GM12878 (cell line): ENCODE results near the gene SPOCD1. TPM values are rescaled to one million over a fixed set of nuclear protein-coding genes. Genes with fewer than 3 reads are reported as not detected.
A peak's percentile ranks its signal among the peaks of the same experiment; 100 is the strongest.

Experiments used
- ATAC-seq: fragments of 200-7000 bp; cut with Tn5 transposase; 3 replicates; pipeline ENCODE4 v1.9.1; 2020; ENCODE audit warnings: mild to moderate bottlenecking, moderate library complexity
- BruUV-seq: library from RNA; stranded (reverse); fragments of 400-500 nt; replicated peaks from 2 replicates; lab custom pipeline; 2021; lab: Mats Ljungman, UMichigan
- CTCF ChIA-PET: fragments of 300-600 bp; sonication (Branson Sonifier 250); formaldehyde crosslinking; extraction: SDS; loops from one replicate; lab custom pipeline; 2021; ENCODE audit warnings: inconsistent platforms; lab: Yijun Ruan, JAX
- POLR2A ChIA-PET: fragments of 350-600 bp; formaldehyde crosslinking; extraction: SDS; loops from one replicate; lab custom pipeline; 2021; ENCODE audit warnings: inconsistent platforms; lab: Charles Lee
- RAD21 ChIA-PET: fragments of 300-600 bp; sonication (Branson Sonifier 250); formaldehyde crosslinking; loops from one replicate; lab custom pipeline; 2023; ENCODE audit warnings: antibody characterized with exemption; ENCODE audit not compliant: unreplicated experiment; lab: Charles Lee
- SMC1A ChIA-PET: fragments of 300-600 bp; sonication (Branson Sonifier 250); formaldehyde crosslinking; loops from one replicate; lab custom pipeline; 2023; ENCODE audit not compliant: unreplicated experiment, uncharacterized antibody; lab: Charles Lee
- DNase-seq: peaks from one replicate; pipeline ENCODE4 v3.0.0-alpha.2; 2011; ENCODE audit warnings: low read depth, low spot score
- FAIRE-seq: peaks from 3 replicates; lab custom pipeline; 2011; peaks lifted over from hg19 to GRCh38; lab: Jason Lieb, UNC
- H2AFZ ChIP-seq: 2 replicates; pipeline ENCODE4 v1.6.0; 2011; ENCODE audit warnings: low read depth, low read length, control low read depth; ENCODE audit not compliant: control insufficient read depth
- H3K27ac ChIP-seq: 2 replicates; pipeline ENCODE4 v1.5.1; 2011; ENCODE audit warnings: control low read depth; ENCODE audit not compliant: control insufficient read depth, insufficient read depth
- H3K27me3 ChIP-seq, 2 experiments: replicated peaks in 1 of 2; 2 replicates each; pipeline versions ENCODE4 v1.6.0 to v1.6.1; 2011; ENCODE audit warnings: low read length in 1 of 2; ENCODE audit not compliant: control insufficient read depth in 2 of 2, insufficient read depth in 2 of 2
- H3K36me3 ChIP-seq, 2 experiments: 2 replicates each; pipeline ENCODE4 v1.5.1; 2011; ENCODE audit warnings: low read length in 1 of 2; ENCODE audit not compliant: control insufficient read depth in 2 of 2, insufficient read depth in 2 of 2
- H3K4me1 ChIP-seq: 2 replicates; pipeline ENCODE4 v1.6.1; 2011; ENCODE audit warnings: mild to moderate bottlenecking, low read length, moderate library complexity, mixed read lengths; ENCODE audit not compliant: control insufficient read depth, insufficient read depth
- H3K4me2 ChIP-seq: 2 replicates; pipeline ENCODE4 v1.6.0; 2011; ENCODE audit warnings: control low read depth; ENCODE audit not compliant: control insufficient read depth, insufficient read depth
- H3K4me3 ChIP-seq: fragments of 200-600 bp; sonication (generic); 2 replicates; pipeline ENCODE4 v1.5.1; 2016
- H3K79me2 ChIP-seq: 2 replicates; pipeline ENCODE4 v1.6.0; 2011; ENCODE audit warnings: low read length; ENCODE audit not compliant: control insufficient read depth, insufficient read depth
- H3K9ac ChIP-seq: 2 replicates; pipeline ENCODE4 v1.8.0; 2011; ENCODE audit warnings: low read length, control low read depth, mixed read lengths; ENCODE audit not compliant: control insufficient read depth, insufficient read depth
- H3K9me3 ChIP-seq: replicated peaks from 3 replicates; pipeline ENCODE4 v1.5.1; 2011; ENCODE audit warnings: mild to moderate bottlenecking, low read length; ENCODE audit not compliant: control insufficient read depth, insufficient read depth
- H4K20me1 ChIP-seq: 2 replicates; pipeline ENCODE4 v1.6.0; 2011; ENCODE audit not compliant: control insufficient read depth, insufficient read depth
- ATF7 ChIP-seq: fragments of 450-650 bp; IDR thresholded peaks from 2 replicates; pipeline ENCODE4 v1.6.1; 2016; ENCODE audit warnings: low read depth, mild to moderate bottlenecking
- CREB1 ChIP-seq: IDR thresholded peaks from 2 replicates; pipeline ENCODE4 v1.6.1; 2012; ENCODE audit warnings: low read depth, mild to moderate bottlenecking, inconsistent platforms
- CREM ChIP-seq: IDR thresholded peaks from 2 replicates; pipeline ENCODE4 v1.6.1; 2014; ENCODE audit warnings: antibody characterized with exemption, low read depth
- EED ChIP-seq: sonication (generic); IDR thresholded peaks from 2 replicates; pipeline ENCODE4 v1.6.1; 2016; ENCODE audit warnings: antibody characterized with exemption, low read depth
- IKZF2 ChIP-seq, 2 experiments: fragments of 450-650 bp; IDR thresholded peaks; 2 replicates each; pipeline ENCODE4 v1.6.1; 2017; ENCODE audit warnings: mild to moderate bottlenecking in 2 of 2, moderate library complexity in 2 of 2
- NBN ChIP-seq: fragments of 450-650 bp; IDR thresholded peaks from 2 replicates; pipeline ENCODE4 v1.6.1; 2016
- RAD21 ChIP-seq: IDR thresholded peaks from 2 replicates; pipeline ENCODE4 v1.6.1; 2011; ENCODE audit warnings: mild to moderate bottlenecking, low read depth, low read length, moderate library complexity; ENCODE audit not compliant: insufficient read depth
- RELA ChIP-seq: fragments of 450-650 bp; IDR thresholded peaks from 2 replicates; pipeline ENCODE4 v1.8.0; 2014; ENCODE audit warnings: borderline replicate concordance; ENCODE audit not compliant: partially characterized antibody
- SMC3 ChIP-seq: IDR thresholded peaks from 2 replicates; pipeline ENCODE4 v1.6.1; 2011; ENCODE audit warnings: low read length, improper control_type of control experiment, borderline replicate concordance
- SPI1 ChIP-seq: IDR thresholded peaks from 2 replicates; pipeline ENCODE4 v1.6.1; 2011; ENCODE audit warnings: low read depth, mild to moderate bottlenecking, low read length, moderate library complexity, borderline replicate concordance; ENCODE audit not compliant: insufficient read depth
- STAT3 ChIP-seq: IDR thresholded peaks from 2 replicates; pipeline ENCODE4 v1.6.1; 2011; ENCODE audit warnings: low read depth, low read length, improper control_type of control experiment
- YY1 ChIP-seq: IDR thresholded peaks from 2 replicates; pipeline ENCODE4 v1.6.1; 2011; ENCODE audit warnings: low read depth, mild to moderate bottlenecking, low read length
- WGBS: methylation state at CpG from one replicate; pipeline ENCODE4 v1.1.6; 2016; ENCODE audit warnings: low lambda C conversion rate; ENCODE audit not compliant: insufficient replicate concordance, insufficient coverage; ENCODE audit errors: missing lambda C conversion rate; 5-methylcytosine and 5-hydroxymethylcytosine counted together
- in situ Hi-C: fragments of 300-500 bp; cut with MboI; formaldehyde crosslinking; loops from 9 replicates; pipeline ENCODE4 v1.14.3; 2018; ENCODE audit warnings: mixed read lengths
- intact Hi-C: fragments of 100-400 bp; cut with micrococcal nuclease; formaldehyde crosslinking; loops from one replicate; pipeline ENCODE4 v1.14.2; 2022; ENCODE audit not compliant: unreplicated experiment
- polyA plus RNA-seq, 11 experiments: library from polyadenylated mRNA; depleted of rRNA in 4 of 11; unstranded in 6 of 11; stranded (reverse) in 5 of 11; fragments of >200 nt; fragmentation: Nextera tagmentation in 4 of 11; fragmentation: Illumina TruSeq in 1 of 11; extraction: Ambion mirVana in 4 of 11; extraction: Trizol in 1 of 11; gene quantifications; 1 replicate in 1 of 11; 2 replicates in 10 of 11; pipeline versions ENCODE4 v1.2.1 to v1.2.3, GENCODE V29; 2011 to 2016; ENCODE audit warnings: inconsistent platforms in 2 of 11, missing spikeins in 2 of 11, low read depth in 1 of 11
- total RNA-seq, 4 experiments: library from RNA; depleted of rRNA in 3 of 4; stranded (reverse); fragments of >200 nt in 3 of 4; fragmentation: Illumina TruSeq in 1 of 4; extraction: Trizol in 1 of 4; gene quantifications; 2 replicates each; pipeline versions ENCODE4 v1.2.1 to v1.2.3, GENCODE V29; 2013 to 2021
- TF ChIP-seq, protein P1 (sequence below): IDR thresholded peaks from 2 replicates; pipeline ENCODE4 v1.6.1; 2011; ENCODE audit warnings: borderline replicate concordance, low read depth, mild to moderate bottlenecking, moderate library complexity, low read length; ENCODE audit not compliant: insufficient read depth, poor library complexity, severe bottlenecking
- TF ChIP-seq, protein P2 (sequence below), 3 experiments: IDR thresholded peaks in 2 of 3; conservative IDR thresholded peaks in 1 of 3; 2 replicates each; pipeline ENCODE4 v1.5.1; 2011; ENCODE audit warnings: low read depth in 3 of 3, low read length in 3 of 3, mild to moderate bottlenecking in 3 of 3, control low read depth in 2 of 3, moderate library complexity in 2 of 3, inconsistent platforms in 1 of 3, mixed read lengths in 1 of 3; ENCODE audit not compliant: control insufficient read depth in 2 of 3, insufficient read depth in 1 of 3; ENCODE audit errors: extremely low read depth in 1 of 3
- TF ChIP-seq, protein P3 (sequence below): IDR thresholded peaks from 2 replicates; pipeline ENCODE4 v1.6.1; 2012; ENCODE audit warnings: low read length, inconsistent platforms
- TF ChIP-seq, protein P4 (sequence below): fragments of 450-650 bp; IDR thresholded peaks from 2 replicates; pipeline ENCODE4 v1.6.1; 2016; ENCODE audit warnings: mild to moderate bottlenecking

The SPOCD1 gene
- total and polyA plus RNA-seq, 10 of the 15 experiments (the other 5 are each of a cell fraction or from before 2014, with no cell fraction given) = 0.02 to 0.65 (median 0.13) TPM; not detected in 4

DNA sequence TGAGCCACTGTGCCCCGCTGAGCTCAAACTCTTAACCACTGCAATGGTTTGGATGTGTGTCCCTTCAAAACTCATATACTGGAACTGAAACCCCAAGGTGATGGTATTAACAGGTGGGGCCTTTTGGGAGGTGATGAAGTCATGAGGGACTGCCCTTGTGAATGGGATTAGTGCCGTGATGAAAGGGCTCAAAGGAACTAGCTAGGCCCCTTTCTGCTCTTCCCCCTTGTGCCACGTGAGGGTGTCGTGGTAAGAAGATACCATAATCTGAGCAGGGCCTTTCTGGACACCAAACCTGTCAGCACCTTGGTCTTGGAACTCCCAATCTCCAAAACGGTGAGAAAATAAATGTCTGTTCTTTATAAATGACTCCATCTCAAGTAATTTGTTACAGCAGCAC lies 45.5 kb upstream of the SPOCD1 start:
- ChIA-PET SMC1A (interaction anchor here (0.6 to 2.7 kb wide), 15 partner anchors 10 to 783 kb away, joined by 3 to 27 read pairs (median 4); no protein-coding TSS in a partner anchor), CTCF (interaction anchor here (0.5 to 5.5 kb wide), 15 partner anchors 18 to 202 kb away, joined by 3 to 42 read pairs (median 4); no protein-coding TSS in a partner anchor), RAD21 (interaction anchor here (0.5 to 5.2 kb wide), 15 partner anchors 17 to 202 kb away, joined by 3 to 51 read pairs (median 4); no protein-coding TSS in a partner anchor), POLR2A (interaction anchor here (1.0 kb wide), 1 partner anchor 103 kb away, joined by 3 read pairs; no protein-coding TSS in a partner anchor)
- Histone ChIP-seq H3K36me3 (no peaks in the 10 kb centered on the region), H3K27ac (no peak overlapping the region), H3K27me3 (no peaks in the 10 kb centered on the region), H3K79me2 (no peaks in the 10 kb centered on the region), H3K4me2 (no peak overlapping the region), H3K4me1 (peaks cover 6% of the 10 kb centered on the region), H4K20me1 (no peaks in the 10 kb centered on the region), H3K9me3 (no peaks in the 10 kb centered on the region), H3K4me3 (no peak overlapping the region), H3K9ac (no peak overlapping the region), H2AFZ (no peak overlapping the region)
- peak; percentile 94 for ATAC-seq
- no TSS peak for BruUV-seq
- peak; percentile 90 for FAIRE-seq
- in situ Hi-C loops (no loop called here), intact Hi-C loops (loop anchor here (1.0 kb wide), 1 partner anchor 103 kb away; no protein-coding TSS in a partner anchor)
- DNase-seq = peak; percentile 24
- WGBS = 17% methylated on average over 5 of the region's 5 CpGs
- TF ChIP-seq, protein P1, sequence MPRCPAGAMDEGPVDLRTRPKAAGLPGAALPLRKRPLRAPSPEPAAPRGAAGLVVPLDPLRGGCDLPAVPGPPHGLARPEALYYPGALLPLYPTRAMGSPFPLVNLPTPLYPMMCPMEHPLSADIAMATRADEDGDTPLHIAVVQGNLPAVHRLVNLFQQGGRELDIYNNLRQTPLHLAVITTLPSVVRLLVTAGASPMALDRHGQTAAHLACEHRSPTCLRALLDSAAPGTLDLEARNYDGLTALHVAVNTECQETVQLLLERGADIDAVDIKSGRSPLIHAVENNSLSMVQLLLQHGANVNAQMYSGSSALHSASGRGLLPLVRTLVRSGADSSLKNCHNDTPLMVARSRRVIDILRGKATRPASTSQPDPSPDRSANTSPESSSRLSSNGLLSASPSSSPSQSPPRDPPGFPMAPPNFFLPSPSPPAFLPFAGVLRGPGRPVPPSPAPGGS = no peak
- TF ChIP-seq CREB1 (peak; percentile 53; the same call in 1 of the 2 replicates), IKZF2 (IDR thresholded peaks at IDR 0.05) (peak; percentile 45 to 68; a peak in 2 of 4 replicates), EED (peak; percentile 76), CREM (peak; percentile 40), SPI1 (peak; percentile 53; the same call in 1 of the 2 replicates), ATF7 (peak; percentile 55; the same call in 1 of the 2 replicates), YY1 (0 out of 2 replicates have a peak, but pooled peaks have one; percentile 42), STAT3 (no peak), SMC3 (peak; percentile 62; the same call in 1 of the 2 replicates), RAD21 (peak; percentile 84), RELA (peak; percentile 39), NBN (0 out of 2 replicates have a peak, but pooled peaks have one; percentile 45)
- TF ChIP-seq, protein P2, sequence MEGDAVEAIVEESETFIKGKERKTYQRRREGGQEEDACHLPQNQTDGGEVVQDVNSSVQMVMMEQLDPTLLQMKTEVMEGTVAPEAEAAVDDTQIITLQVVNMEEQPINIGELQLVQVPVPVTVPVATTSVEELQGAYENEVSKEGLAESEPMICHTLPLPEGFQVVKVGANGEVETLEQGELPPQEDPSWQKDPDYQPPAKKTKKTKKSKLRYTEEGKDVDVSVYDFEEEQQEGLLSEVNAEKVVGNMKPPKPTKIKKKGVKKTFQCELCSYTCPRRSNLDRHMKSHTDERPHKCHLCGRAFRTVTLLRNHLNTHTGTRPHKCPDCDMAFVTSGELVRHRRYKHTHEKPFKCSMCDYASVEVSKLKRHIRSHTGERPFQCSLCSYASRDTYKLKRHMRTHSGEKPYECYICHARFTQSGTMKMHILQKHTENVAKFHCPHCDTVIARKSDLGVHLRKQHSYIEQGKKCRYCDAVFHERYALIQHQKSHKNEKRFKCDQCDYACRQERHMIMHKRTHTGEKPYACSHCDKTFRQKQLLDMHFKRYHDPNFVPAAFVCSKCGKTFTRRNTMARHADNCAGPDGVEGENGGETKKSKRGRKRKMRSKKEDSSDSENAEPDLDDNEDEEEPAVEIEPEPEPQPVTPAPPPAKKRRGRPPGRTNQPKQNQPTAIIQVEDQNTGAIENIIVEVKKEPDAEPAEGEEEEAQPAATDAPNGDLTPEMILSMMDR (IDR thresholded peaks at IDR 0.05 in 2 of 3, conservative IDR thresholded peaks at IDR 0.05 in 1 of 3; ENCODE audit: control insufficient read depth in 2 of 3, extremely low read depth in 1 of 3, insufficient read depth in 1 of 3, low read depth in 3 of 3, low read length in 3 of 3) = peak; percentile 48 to 55 (median 51)
- TF ChIP-seq, protein P3, sequence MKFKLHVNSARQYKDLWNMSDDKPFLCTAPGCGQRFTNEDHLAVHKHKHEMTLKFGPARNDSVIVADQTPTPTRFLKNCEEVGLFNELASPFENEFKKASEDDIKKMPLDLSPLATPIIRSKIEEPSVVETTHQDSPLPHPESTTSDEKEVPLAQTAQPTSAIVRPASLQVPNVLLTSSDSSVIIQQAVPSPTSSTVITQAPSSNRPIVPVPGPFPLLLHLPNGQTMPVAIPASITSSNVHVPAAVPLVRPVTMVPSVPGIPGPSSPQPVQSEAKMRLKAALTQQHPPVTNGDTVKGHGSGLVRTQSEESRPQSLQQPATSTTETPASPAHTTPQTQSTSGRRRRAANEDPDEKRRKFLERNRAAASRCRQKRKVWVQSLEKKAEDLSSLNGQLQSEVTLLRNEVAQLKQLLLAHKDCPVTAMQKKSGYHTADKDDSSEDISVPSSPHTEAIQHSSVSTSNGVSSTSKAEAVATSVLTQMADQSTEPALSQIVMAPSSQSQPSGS = no peak
- TF ChIP-seq, protein P4, sequence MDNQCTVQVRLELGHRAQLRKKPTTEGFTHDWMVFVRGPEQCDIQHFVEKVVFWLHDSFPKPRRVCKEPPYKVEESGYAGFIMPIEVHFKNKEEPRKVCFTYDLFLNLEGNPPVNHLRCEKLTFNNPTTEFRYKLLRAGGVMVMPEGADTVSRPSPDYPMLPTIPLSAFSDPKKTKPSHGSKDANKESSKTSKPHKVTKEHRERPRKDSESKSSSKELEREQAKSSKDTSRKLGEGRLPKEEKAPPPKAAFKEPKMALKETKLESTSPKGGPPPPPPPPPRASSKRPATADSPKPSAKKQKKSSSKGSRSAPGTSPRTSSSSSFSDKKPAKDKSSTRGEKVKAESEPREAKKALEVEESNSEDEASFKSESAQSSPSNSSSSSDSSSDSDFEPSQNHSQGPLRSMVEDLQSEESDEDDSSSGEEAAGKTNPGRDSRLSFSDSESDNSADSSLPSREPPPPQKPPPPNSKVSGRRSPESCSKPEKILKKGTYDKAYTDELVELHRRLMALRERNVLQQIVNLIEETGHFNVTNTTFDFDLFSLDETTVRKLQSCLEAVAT = 0 out of 2 replicates have a peak, but pooled peaks have one; percentile 14
